ENCODE measurements around the gene PIK3R2. TPM values are rescaled to one million over a fixed set of nuclear protein-coding genes. Genes with fewer than 3 reads are reported as not detected.

PIK3R2 gene
- total and polyA plus RNA-seq, 2 of the 8 experiments (the other 6 are each of a cell fraction or from before 2014, with no cell fraction given), result 21.7 to 57.1 TPM

- Histone ChIP-seq H3K9ac (replicated peaks in 1 of 4; ENCODE audit: extremely low read depth in 1 of 4, low read depth in 3 of 4, low read length in 3 of 4) (no peak overlapping the region), H2BK120ac (replicated peaks; ENCODE audit: low read depth, low read length) (no peak overlapping the region), H2BK15ac (ENCODE audit: low read length) (no peak overlapping the region), H3K27me3 (replicated peaks in 1 of 4; ENCODE audit: control insufficient read depth in 3 of 4, extremely low read depth in 1 of 4, insufficient read depth in 3 of 4, low read length in 3 of 4) (no peaks in the 10 kb centered on the region), H3K18ac (ENCODE audit: extremely low read depth, low read length) (no peak overlapping the region), H2AFZ (ENCODE audit: low read length) (no peak overlapping the region), H3K23ac (ENCODE audit: insufficient read length) (no peak overlapping the region), H3K4ac (replicated peaks; ENCODE audit: insufficient read length, low read depth, low read length) (no peak overlapping the region), H2BK5ac (ENCODE audit: low read depth, low read length) (no peak overlapping the region), H3K4me3 (ENCODE audit: extremely low read depth in 1 of 4, insufficient read depth in 2 of 4, low read depth in 3 of 4, low read length in 4 of 4) (no peak overlapping the region), H4K5ac (ENCODE audit: insufficient read length, low read depth, low read length) (no peak overlapping the region), H4K91ac (replicated peaks; ENCODE audit: insufficient read length, low read length) (no peak overlapping the region), H3K27ac (ENCODE audit: low read depth, low read length) (no peak overlapping the region), H2BK12ac (ENCODE audit: low read depth, low read length) (no peak overlapping the region), H3K14ac (ENCODE audit: insufficient read length) (no peak overlapping the region), H4K20me1 (replicated peaks in 1 of 2; ENCODE audit: control insufficient read depth in 1 of 2, insufficient read depth in 2 of 2, low read length in 2 of 2) (peaks cover 1 to 3% of the 10 kb centered on the region in 2 experiments), H3K4me2 (ENCODE audit: insufficient read depth in 1 of 2, low read depth in 2 of 2, low read length in 2 of 2) (no peak overlapping the region), H4K8ac (ENCODE audit: extremely low read depth, insufficient read depth, low read length) (no peak overlapping the region), H3K56ac (replicated peaks; ENCODE audit: insufficient read length, low read depth, low read length) (no peak overlapping the region), H2BK20ac (ENCODE audit: low read length) (no peak overlapping the region), H3K36me3 (ENCODE audit: control insufficient read depth in 2 of 4, insufficient read depth in 4 of 4, low read length in 3 of 4) (peaks cover 0 to 14% (median 9%) of the 10 kb centered on the region in 4 experiments; a peak in 5 of 8 replicates), H3K79me1 (ENCODE audit: low read depth, low read length) (no peaks in the 10 kb centered on the region), H3K79me2 (ENCODE audit: control insufficient read depth in 1 of 2, insufficient read depth in 2 of 2, low read length in 2 of 2) (no peaks in the 10 kb centered on the region), H2AK5ac (ENCODE audit: low read depth, low read length) (no peak overlapping the region), H3K4me1 (replicated peaks in 1 of 4; ENCODE audit: control insufficient read depth in 3 of 4, insufficient read depth in 4 of 4, low read length in 3 of 4) (no peaks in the 10 kb centered on the region), H3K23me2 (ENCODE audit: low read depth, low read length) (peaks cover 1% of the 10 kb centered on the region; the same call in 1 of the 2 replicates), H3K9me3 (ENCODE audit: insufficient read depth in 2 of 2, low read depth in 1 of 2, low read length in 1 of 2) (no peaks in the 10 kb centered on the region)
- ChIA-PET POLR2A (ENCODE audit: partially characterized antibody) (interaction anchor here (1.4 kb wide), 1 partner anchor 23 kb away, joined by 4 read pairs; no protein-coding TSS in a partner anchor), CTCF (ENCODE audit: partially characterized antibody) (interaction anchor here (1.3 kb wide), 2 partner anchors 24 to 34 kb away, joined by 3 to 4 read pairs; no protein-coding TSS in a partner anchor)
- FAIRE-seq (no peak), DNase-seq (ENCODE audit: low read depth in 1 of 2, low spot score in 2 of 2) (no peak)
- WGBS, 2 experiments (ENCODE audit: extremely low coverage in 1 of 2, insufficient coverage in 1 of 2, insufficient read length in 1 of 2, insufficient replicate concordance in 2 of 2, low coverage in 1 of 2, low lambda C conversion rate in 2 of 2, missing lambda C conversion rate in 1 of 2), result 88% methylated on average over 9 of the region's 13 CpGs; no CpG with 5 or more reads in 1 of the 2 experiments
- TF ChIP-seq RNF2 (IDR thresholded peaks at IDR 0.05; ENCODE audit: borderline replicate concordance, low read depth, low read length, missing control alignments, poor library complexity, severe bottlenecking) (no peak), RAD21 (IDR thresholded peaks at IDR 0.05 in 1 of 2, conservative IDR thresholded peaks at IDR 0.05 in 1 of 2; ENCODE audit: low read depth in 2 of 2, low read length in 2 of 2) (no peak), JUND (IDR thresholded peaks at IDR 0.05; ENCODE audit: low read length) (no peak), HDAC6 (IDR thresholded peaks at IDR 0.05; ENCODE audit: low read depth, low read length) (no peak), NANOG (IDR thresholded peaks at IDR 0.05; ENCODE audit: insufficient read depth, low read depth, low read length, poor library complexity, severe bottlenecking) (no peak), HDAC2 (IDR thresholded peaks at IDR 0.05; ENCODE audit: borderline replicate concordance in 1 of 2, low read depth in 2 of 2, low read length in 2 of 2) (no peak), TCF12 (IDR thresholded peaks at IDR 0.05; ENCODE audit: low read depth, low read length) (no peak), MAFK (IDR thresholded peaks at IDR 0.05; ENCODE audit: low read depth, low read length) (no peak), JUN (IDR thresholded peaks at IDR 0.05; ENCODE audit: low read depth, low read length) (no peak), CTBP2 (IDR thresholded peaks at IDR 0.05; ENCODE audit: borderline replicate concordance, insufficient read depth, insufficient read length, low read length) (no peak), ASH2L (IDR thresholded peaks at IDR 0.05; ENCODE audit: low read length) (no peak)
- TF ChIP-seq, protein P1, sequence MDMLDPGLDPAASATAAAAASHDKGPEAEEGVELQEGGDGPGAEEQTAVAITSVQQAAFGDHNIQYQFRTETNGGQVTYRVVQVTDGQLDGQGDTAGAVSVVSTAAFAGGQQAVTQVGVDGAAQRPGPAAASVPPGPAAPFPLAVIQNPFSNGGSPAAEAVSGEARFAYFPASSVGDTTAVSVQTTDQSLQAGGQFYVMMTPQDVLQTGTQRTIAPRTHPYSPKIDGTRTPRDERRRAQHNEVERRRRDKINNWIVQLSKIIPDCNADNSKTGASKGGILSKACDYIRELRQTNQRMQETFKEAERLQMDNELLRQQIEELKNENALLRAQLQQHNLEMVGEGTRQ (IDR thresholded peaks at IDR 0.05; ENCODE audit: low read length), result no peak
Measured at GRCh38 chr19:18147396-18147795, 5.6 kb upstream of the PIK3R2 start.
